GM19351 (cell line): ENCODE results near the gene SSBP3.
"Not testable (repeated sequence)": the region's sequence is repeated elsewhere in the genome, so short reads cannot be mapped to it uniquely, and the experiment has no call there.

ENCODE experiments used
- ATAC-seq: cut with Tn5 transposase; IDR thresholded peaks from one replicate; pipeline ENCODE4 v1.9.1; 2021; ENCODE audit warnings: mild to moderate bottlenecking, moderate library complexity; ENCODE audit not compliant: unreplicated experiment

SSBP3 gene

DNA sequence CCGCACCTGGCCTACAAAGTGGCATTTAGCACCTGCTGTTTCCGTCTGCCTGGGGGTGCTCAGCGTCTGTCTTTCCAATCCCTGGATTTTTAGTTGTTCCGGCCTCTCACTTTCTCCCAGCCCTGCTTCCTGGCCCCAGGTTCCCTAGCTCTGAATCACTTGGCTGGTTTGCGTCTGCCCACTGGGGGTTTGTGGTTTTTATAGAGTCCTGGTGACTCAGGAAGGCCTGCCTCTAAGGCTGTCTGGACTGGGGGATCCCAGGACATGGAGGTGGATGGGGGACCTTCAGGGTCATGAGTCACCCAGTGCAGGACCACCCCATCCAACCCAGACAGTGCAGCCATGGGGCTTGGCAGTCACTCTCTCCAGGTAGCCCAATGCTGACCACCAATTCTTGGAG lies 152.7 kb downstream of the SSBP3 start:
- no peak for ATAC-seq

DNA sequence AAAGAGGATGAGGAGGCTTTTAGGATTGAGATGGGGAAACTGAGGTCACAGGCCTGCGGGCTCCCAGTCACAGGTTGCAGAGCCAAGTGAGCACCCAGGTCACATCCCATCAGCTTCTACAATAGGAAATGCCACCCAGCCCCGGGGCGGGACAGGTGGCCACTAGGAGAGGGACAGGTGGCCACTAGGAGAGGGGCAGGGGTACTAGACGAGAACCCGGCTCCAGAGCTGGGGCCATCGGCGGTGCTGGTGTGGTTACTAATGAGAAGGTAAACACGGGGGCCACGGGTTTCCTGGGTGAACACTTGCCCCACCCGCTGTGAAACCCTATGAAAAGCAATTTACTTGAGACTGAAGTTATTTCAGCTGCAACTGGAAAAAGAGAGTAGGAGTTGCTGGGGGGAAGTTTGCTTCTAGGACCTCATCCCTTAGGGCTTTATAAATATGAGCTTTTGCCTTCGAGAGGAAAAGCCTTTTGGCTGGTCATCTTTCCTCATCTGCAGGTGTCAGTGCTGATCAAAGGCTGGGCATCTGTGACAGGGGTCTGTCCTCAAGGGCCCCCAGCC lies 153.7 kb downstream of the SSBP3 start:
- no peak for ATAC-seq

- ATAC-seq: no peak
Observed at GRCh38 chr1:54250670-54251069, 155.5 kb downstream of the SSBP3 start.

DNA sequence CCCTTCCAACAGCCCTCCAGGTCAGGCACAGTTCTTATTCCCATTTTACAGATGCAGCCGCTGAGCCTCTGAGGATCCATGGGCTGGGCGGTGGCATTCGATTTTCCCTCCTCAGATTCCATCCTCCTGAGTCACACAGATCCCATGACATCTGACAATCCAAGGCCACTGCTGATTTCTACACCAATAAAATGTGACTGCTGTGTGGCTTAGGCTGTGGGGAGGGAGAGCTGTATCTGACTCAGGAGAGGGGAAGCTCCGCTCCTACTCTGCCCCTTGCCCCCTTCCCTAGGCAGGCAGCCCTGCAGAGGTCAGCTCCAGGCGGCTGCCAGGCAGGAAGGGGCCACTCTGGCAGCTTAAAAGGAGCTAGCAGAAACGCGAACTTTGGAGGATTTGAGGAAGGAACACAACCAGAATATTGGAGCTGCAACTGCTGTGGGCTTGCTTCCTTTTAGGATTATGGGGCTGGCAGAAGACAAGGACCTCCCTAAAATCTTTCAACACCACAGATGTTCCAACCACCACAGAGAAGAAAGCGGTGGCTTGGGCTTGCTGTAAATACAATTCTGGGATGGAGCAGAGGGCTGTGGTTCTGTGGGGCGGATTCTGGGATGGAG lies 156.3 kb downstream of the SSBP3 start:
- ATAC-seq: no peak

DNA sequence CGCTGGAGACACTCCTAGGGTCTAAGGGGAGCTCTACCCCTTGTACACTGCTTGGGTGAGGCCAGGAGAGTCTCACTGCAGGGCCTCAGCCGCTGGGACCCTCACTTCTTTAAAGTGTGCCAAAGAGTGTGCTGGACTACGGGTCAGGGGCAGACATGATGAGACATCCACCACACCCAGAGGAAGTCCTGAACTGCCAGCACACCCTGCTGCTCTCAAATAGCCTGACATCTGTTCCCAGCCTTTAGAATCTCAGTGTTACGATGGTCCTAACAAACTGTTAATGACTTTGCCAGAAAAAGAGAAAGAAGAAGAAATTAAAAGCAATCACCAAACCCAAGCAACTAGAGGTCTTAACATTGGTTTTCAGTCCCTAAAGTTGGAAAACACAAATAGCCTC lies 157.2 kb downstream of the SSBP3 start:
- ATAC-seq: no peak

DNA sequence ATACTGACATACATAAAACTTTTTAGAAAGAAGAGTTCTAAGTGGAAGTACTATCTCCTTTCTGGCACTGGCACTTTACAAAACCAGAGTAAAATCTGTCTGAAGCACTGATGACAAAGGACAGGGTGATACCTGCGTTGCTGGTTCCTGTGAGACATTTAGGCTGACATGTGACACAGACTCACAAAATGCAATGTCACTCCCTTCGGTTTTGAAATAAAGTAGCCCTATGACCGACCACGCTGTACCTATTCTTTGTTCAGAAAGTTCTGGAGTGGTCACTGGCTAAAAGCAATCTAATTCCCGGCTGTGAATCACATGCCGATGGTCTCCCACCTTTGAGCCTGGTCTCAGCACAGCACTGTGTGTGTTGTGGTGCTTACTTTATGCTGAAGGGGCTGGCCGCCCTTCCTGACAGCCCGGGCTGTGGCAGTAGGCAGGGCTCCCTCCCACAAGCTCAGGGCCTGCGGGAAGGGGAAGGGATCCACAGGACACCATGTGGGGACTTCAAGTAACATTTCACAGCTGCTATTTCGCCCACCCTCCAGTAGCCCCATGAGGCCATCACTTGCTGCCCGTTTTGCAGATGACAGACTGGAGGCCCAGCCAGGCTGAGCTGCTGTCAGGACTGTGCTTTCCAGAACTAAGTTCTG lies 158.2 kb downstream of the SSBP3 start:
- no peak for ATAC-seq

- ATAC-seq: no peak
Observed at GRCh38 chr1:54246116-54246721, 160.0 kb downstream of the SSBP3 start.

DNA sequence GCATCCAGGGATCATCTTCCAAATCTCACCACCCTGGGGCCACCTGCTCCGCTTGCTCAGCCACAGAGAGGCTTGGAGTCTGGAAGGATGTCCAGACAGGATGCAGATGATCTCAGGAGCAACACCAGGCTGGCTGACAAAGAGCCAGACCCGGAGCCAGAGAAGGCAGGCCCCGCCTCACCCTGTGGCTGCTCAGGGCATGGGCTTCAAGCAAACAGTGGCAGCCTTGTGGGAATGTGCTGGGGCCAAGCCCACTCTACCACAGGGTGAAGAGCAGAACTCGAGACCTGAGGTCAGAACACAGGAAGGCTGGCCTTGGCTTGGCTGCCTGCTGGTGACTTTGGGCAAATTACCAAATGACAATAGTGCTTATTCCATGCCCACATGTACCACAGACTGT lies 160.7 kb downstream of the SSBP3 start:
- no peak for ATAC-seq

GRCh38 chr1:54244655-54245054 lies 161.5 kb downstream of the SSBP3 start:
- no peak for ATAC-seq

DNA sequence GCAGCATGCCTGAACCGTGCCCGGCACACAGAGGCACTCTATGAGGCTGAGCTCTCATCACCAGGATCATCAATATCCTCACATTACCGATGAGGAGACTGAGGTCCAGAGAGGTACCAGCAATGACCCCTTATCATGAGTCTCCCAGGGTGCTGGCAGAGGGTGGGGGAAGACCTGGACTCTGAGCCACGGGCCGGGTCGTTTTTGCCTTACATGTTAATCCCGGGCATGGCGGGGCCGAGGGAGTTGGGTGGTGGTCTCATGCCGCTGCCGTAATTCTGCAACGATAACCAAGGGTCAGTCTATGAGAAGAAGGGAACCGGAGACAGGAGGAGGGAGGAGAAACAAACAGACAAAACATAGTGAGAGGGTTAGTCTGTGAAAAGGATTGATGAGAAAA lies 163.2 kb downstream of the SSBP3 start:
- no peak for ATAC-seq

- no peak for ATAC-seq
Observed at GRCh38 chr1:54241364-54241763, 164.8 kb downstream of the SSBP3 start.

- ATAC-seq: no peak
Observed at GRCh38 chr1:54240741-54241335, 165.4 kb downstream of the SSBP3 start.

DNA sequence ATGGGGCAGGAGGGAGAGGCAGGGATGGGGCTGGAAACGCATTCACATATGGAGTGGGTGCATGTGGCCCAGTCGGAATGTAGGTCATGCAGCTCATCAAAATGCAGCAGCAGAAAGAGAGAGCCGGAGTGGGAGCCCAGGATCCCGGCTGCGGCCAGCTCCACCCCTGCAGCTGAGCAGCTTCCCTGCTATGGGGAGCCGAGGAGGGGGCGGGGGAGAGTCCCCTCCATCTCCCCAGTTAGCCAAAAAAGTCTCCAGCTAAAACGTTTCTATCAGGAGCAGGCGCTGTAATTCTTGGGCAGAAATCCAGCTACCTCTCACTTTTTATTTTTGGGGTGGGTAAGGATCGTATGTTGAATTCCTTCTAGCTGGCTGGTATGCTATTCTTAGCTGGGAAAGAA lies 166.6 kb downstream of the SSBP3 start:
- ATAC-seq: no peak

DNA sequence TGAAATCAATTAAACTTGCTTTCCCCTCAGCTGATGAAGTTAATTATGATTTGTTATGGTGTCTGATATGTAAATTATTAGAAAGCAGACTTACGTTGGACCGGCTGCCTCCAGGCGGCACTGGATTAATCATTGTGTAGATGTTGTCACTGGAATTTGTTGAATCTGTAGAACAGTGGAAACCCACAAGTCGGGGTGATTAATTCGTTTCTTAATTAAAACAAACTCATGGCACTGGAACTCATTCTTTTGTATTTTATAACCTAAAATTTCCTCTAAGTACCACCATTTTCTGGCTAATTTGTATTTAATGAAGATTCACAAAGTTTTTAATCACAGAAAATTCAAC lies 167.2 kb downstream of the SSBP3 start:
- ATAC-seq: no peak

- ATAC-seq: no peak
Observed at GRCh38 chr1:54238353-54239034, 167.7 kb downstream of the SSBP3 start.

DNA sequence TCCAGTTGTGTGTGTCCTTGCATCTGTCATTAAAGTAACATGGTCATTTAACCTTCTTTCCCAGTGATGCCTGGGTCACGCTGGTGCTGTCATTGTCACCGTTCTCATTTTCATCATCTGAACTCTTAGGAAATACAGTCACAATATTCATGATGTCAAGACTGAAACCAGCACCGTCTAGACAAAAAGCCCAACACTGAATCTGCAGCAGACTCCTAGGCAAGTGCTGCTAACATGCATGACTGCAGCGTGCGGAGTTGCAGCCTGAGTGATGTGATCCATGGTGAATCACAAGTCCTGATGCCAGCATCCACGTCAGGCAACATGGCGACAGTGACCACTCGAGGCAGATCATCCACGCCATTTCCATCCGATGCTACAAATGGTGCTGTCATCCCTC lies 168.6 kb downstream of the SSBP3 start:
- no peak for ATAC-seq

DNA sequence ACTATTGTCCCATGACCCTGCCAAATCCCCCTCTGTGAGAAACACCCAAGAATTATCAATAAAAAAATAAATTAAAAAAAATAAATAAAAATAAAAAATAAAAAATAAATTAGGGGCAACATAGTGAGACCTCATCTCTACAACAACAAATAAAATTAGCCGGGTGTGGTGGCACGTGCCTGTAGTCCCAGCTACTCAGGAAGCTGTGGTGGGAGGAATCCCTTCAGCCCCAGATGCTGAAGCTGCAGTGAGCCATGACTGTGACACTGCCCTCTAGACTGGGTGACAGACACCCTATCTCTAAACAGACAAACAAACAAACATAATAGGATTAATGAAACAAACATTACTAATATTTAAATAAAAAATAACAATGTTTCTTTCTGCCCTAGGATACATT lies 171.9 kb downstream of the SSBP3 start:
- no peak for ATAC-seq

DNA sequence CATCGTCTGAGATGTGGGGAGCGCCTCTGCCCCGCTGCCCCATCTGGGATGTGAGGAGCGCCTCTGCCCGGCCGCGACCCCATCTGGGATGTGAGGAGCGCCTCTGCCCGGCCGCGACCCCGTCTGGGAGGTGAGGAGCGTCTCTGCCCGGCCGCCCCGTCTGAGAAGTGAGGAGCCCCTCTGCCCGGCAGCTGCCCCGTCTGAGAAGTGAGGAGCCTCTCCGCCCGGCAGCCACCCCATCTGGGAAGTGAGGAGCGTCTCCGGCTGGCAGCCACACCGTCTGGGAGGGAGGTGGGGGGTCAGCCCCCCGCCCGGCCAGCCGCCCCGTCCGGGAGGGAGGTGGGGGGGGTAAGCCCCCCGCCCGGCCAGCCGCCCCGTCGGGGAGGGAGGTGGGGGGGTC lies 173.0 kb downstream of the SSBP3 start:
- ATAC-seq: not testable (repeated sequence)

- ATAC-seq: no peak
Observed at GRCh38 chr1:54230507-54231339, 175.5 kb downstream of the SSBP3 start.

- ATAC-seq: no peak
Observed at GRCh38 chr1:54229281-54229891, 176.8 kb downstream of the SSBP3 start.
